ENCODE measurements around the gene PLCD4.

- TF ChIP-seq CTCF (IDR thresholded peaks at IDR 0.05), result no peak
- no peak for TF ChIP-seq POLR2A (IDR thresholded peaks at IDR 0.05)
Observed at GRCh38 chr2:218623366-218623705, 15.6 kb downstream of the PLCD4 start.
